HG03095 (cell line): Measurements from ENCODE around the gene KRTAP10-9.
"Not testable (repeated sequence)": the region's sequence is repeated elsewhere in the genome, so short reads cannot be mapped to it uniquely, and the experiment has no call there.

ENCODE experiments used
- ATAC-seq: cut with Tn5 transposase; IDR thresholded peaks from one replicate; pipeline ENCODE4 v1.9.1; 2021; ENCODE audit warnings: moderate library complexity; ENCODE audit not compliant: unreplicated experiment

KRTAP10-9 gene, protein sequence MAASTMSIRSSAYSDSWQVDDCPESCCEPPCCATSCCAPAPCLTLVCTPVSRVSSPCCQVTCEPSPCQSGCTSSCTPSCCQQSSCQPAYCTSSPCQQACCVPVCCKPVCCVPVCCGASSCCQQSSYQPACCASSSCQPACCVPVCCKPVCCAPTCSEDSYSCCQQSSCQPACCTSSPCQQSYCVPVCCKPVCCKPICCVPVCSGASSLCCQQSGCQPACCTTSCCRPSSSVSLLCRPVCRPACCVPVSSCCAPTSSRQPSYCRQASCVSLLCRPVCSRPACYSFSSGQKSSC

DNA sequence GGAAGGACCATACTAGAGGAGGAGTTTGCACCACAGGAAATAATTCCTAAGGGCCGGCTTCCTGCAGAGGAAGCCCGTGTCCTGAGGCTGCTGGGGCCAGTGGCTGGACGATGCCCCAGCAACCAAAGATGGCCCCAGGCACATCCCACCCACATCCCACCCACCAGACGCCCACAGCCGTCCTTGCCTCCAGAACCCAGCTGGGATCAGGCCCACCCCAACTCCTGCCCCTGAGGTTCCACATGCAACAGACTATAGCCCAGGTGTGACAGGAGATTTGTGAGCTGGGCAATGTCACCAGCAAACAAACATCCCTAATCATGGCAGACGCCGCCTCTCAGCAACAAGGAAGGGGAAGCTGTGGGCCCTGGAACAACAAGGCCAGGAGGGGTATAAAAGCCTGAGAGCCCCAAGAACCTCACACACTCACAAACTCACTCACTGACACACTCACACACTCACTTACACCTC is at the start of gene KRTAP10-9:
TSS of gene KRTAP10-9 (plus strand) at position 421 of the 471 bp plus-strand sequence. CDS start 79 bp downstream, outside the sequence.
- ATAC-seq, result no peak

DNA sequence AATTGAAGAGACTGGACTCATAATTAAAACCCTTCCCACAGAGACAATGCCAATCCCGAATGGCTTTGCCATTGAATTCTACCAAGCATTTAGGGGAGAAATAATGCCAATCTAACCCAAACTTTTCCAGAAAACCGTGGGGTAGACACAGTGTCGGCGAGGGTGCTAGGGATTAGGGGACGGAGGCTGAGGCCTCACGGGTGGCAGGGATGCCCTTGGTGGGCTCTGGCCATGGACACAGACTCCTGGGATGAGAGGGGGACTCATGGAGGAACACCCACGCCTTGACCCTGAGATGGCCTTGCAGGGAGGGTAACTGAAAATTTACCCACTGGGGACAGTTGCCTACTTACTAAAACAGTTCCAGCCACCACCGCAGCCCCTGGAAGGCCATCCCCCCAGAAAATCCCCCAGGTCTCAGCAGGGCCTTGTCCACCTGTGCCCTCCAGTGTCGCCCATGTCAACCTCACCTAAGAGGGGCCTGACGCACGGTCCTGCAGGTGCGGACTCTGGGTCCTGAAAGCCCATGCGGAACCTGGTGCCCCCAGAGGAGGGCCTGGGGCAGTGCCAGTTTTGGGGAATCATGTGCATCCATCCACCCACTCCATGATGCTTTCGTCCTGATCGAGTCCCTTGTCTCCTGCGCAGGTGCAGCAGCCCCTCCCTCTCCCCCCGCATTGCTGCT is 48.4 kb upstream of the KRTAP10-9 start:
- no peak for ATAC-seq

DNA sequence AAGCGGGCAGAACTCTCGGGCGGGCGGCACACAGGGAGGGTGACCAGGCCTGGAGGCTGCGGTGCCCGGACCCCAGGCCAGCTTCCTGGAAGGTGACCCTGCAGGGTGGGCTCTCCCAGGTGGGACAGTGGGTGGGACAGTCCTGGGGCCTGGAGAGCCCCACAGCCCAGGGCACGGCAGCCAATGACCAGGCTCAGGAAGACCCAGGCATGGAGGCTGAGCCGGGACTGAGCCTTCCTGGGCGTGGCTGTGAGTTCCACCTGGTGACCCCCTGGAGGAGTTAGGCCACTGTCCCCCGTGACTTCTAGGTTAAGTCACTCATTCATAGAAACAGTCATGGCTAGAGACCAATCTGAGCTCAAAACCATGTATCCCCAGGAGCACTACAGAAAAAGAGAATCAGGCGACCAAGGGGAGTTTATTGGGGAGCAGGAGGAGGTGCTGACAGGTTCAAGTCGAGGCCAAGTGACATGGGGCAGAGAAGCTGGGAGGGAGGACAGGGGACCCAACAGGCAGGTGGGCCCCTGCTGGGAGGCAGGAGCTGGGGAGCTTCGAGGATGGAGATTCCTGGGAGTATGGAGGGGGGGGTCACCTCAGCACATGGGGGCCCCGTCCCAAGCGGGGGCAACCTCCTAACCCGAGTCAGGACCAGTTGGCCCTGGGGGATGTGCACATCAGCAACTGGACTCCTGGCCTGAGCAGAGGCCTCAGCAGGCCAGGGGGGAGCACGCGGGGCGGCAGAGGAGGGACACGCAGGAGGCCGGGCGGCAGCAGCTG is 47.6 kb upstream of the KRTAP10-9 start:
- ATAC-seq, result no peak

DNA sequence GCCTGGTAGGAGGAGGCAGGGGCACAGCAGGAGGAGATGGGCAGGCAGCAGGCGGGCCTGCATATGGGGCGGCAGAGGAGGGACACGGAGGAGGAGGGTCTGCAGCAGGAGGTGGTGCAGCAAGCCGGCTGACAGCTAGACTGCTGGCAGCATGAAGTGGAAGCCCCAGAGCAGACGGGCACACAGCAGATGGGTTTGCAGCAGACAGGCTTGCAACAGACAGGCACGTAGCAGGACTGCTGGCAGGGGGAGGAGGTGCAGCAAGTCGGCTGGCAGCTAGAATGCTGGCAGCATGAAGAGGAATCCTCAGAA is 47.1 kb upstream of the KRTAP10-9 start:
- no peak for ATAC-seq

DNA sequence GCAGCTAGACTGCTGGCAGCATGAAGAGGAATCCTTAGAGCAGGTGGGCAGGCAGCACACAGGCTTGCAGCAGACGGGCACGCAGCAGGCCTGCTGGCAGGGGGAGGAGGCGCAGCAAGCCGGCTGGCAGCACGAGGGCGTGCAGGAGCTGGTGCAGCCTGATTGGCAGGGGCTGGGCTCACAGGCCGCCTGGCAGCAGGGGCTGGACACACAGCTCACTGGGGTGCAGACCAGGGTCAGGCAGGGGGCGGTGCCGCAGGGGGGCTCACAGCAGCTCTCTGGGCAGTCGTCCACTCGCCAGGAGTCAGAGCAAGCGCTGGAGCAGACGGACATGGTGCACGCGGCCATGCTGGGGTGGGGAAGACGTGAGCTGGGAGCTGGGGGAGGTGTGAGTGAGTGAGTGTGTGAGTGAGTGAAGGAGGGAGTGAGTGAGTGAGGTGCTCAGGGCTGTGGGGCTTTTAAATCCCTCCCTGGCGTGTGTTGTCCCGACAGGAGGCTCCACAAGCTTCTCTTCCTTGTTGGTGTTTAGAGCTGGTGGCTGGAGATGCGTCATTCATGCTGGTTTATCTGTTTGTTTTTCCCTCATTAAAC is 46.6 kb upstream of the KRTAP10-9 start, which contains the start of gene KRTAP10-5:
TSS of gene KRTAP10-5 (minus strand) at position 374 of the 591 bp plus-strand sequence. CDS start at position 348, 26 bp downstream.
- ATAC-seq, result not testable (repeated sequence)

DNA sequence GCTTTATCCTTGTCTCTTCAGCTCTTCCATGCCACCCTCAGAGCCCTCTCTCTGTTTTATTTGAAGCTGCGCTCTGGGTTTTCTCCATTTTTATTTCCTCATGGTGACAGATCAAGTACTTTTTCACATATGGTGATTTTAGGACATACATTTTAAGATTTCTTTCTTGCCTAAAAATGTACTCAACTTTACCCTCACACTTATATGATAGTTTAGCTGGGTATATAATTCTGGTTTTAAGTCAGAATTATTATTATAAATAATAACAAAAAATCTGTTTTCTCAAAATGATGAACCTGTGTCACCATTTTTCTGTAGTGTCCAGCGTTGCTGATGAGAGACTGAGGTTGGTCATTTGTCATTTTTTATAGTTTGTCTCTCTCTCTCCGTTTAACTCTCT is 45.7 kb upstream of the KRTAP10-9 start:
- ATAC-seq, result no peak

DNA sequence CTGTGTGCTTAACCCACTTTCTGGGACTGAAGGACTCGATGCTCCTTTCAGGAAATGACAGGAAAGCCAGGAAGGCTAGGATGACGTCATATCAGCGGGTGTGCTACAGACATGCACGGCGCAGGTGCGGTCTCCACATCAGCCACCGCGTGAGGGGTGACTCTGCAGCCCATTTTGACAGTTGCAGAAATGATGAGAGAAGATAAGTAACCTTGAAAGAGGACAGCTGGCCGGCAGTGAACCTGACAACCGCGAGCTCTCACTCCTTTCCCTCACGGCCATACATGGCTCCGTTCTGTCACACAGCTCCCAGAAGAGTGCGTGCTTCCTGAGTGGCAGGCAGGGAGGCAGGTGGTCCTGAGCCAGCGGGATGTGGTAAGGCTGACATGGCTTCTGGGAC is 44.8 kb upstream of the KRTAP10-9 start:
- no peak for ATAC-seq

DNA sequence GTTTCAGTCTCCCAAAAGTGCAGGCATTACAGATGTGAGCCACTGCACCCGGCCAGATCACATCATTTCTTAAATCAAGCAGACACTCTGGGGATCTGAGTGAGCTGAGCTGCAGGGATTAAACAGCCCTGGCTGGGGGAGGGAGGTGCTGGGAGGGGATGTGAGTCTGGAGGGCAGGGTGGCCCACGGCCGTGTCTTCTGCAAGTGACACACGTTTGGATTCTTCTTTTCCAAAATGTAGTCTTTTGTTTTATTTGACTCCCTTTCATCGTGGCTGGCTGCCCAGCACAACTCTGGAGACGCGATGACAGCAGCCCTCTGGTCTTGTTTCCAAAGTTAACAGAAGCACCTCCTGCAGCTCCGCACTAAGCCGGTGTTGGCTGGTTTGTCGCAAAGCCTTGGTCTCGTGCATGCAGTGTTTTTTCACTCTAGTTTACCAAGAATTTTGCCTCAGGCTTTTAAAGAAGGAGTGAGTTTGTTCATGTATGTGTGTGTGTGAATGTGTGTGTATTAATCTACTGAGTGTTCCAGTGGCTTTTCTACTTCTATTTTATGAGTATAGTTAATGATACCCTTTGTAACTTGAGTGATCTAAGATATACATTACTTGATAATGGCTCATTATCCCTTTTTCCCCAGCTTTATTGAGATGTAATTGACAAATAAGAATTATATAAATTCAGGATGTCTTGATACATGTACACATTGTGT is 43.6 kb upstream of the KRTAP10-9 start:
- no peak for ATAC-seq

DNA sequence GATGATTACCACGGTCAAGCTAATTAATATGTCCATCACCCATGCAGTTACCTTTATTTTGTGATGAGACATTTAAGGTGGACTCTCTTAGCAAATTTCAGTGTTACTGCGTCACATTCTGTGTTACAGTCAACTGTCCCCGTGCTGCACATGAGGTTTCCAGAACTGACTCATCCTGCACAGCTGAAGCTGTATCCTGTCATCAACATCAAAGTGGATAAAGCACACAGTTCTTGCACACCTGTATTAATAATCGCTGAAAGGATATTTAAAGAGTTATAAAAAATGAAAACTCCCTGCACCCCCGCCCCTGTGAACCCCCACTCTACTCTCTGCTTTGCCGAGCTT is 43.1 kb upstream of the KRTAP10-9 start:
- no peak for ATAC-seq

DNA sequence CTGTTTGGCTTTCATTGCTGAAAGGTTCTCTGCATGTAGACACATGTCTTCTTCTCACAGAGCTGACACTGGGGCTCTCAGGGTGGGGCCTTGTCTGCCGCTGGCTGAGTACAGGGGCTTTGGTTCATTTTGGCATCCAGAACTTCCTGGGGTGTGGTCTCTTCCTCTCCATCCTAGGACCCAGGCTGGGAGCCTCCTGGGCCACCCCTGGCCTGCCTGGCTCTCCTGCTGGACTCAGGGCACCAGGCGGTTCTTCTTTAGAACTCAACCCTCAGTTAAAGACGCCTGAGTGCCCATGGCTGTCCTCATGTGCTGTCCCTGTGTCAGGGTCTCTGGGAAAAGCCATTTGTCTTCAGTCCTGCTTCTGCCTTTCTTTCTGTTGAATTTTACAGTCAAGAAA is 41.0 kb upstream of the KRTAP10-9 start:
- no peak for ATAC-seq

DNA sequence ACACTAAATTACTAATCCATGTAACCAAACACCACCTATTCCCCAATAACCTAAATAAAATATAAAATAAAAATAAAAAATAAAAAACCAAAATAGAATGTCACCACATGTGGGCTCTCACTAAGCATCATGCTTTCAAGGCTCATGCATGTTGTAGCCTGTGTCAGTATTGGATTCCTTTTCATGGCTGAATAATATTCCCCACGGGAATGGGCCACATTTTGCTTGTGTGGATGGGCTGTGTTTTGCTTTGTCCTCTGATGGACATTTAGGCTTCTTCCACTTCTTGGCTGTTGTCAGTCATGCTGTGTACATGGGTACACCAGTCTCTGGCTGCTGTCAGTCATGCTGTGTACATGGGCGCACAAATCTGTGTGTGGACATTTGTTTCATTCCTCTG is 37.8 kb upstream of the KRTAP10-9 start:
- ATAC-seq, result no peak

DNA sequence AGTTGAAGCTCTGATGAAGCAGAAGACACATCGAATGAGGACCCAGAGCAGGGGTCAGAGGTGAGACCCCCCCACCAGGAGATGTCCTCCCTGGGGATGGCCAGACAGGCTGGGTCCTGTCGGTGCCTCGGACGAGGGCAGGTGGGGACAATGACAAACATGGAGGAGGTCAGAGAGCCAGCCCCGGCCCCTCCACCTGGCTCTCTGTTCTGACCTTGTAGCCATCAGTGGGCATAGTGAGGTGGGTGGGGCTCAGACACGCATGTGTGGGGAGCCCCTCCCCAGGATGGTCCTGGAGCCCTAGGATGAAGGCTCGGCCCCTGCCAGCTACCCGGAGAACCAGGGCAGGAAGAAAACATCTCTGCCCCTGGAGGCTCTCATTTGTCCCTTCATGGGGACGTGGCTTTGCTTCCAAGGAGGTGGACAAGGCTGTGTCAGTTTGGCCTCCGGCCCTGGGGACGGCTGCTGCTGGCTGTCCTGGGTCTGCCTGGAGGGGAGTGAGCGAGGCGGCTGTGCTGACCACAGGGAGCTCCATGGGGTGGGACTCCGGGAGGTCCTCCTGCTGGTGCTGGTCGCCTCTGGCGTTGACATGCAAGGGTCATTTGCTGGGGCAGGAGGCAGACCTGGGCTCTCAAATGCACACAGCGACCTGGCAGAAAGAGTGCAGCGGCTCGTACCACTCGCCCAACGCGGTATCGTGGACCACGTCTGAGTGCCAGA is 37.1 kb upstream of the KRTAP10-9 start:
- ATAC-seq, result no peak

DNA sequence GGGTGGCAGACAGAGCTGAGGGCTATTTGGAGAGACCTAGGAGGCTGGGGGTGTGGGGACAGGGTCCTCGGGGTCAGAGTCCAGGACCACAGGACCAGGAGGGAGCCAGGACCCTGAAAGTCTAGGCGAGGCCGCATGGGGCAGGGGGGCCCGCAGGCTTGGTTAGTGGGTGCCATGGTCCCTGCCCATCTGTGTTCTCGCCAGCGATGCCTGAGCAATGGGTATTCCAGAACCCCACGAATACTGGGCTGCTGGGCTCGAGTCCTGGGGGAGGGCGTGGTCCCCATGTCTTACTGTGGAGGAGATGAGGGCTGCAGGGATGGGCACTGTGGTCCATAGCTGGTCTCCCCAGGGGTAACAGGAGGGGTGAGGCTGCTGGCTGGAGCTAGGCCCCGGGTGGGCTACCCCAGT is 36.6 kb upstream of the KRTAP10-9 start:
- ATAC-seq, result no peak

DNA sequence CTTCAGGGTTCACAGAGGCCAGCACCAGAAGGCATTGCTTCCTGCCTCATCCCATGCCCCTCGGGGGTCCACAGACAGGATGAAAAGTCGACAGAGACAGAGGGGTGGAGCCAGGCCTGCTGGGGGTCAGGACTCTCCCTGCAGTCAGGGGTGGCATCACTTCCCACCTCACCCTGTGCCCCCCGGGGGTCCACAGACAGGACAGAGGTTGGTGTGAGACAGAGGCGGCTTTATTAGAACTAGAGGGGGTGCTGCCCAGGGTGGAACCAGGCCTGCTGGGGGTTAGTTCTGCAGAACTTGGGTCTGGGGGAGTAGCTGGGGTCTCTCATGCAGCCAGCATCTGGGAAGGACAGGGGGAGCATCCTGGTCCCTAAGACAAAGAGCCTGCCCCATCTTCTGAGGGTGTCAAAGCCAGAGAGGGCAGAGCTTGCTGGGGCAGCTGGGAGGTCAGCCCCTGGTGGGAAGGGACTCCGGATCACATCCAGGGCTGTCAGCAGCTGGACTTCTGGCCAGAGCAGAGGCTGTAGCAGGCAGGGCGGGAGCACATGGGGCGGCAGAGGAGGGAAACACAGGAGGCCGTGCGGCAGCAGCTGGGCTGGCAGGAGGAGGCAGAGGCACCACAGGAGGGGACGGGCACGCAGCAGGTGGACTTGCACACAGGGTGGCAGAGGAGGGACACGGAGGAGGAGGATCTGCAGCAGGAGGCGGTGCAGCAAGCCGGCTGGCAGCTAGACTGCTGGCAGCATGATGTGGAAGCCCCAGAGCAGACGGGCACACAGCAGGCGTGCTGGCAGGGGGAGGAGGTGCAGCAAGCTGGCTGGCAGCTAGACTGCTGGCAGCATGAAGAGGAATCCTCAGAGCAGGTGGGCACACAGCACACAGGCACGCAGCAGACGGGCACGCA is 35.7 kb upstream of the KRTAP10-9 start:
- not testable (repeated sequence) for ATAC-seq

DNA sequence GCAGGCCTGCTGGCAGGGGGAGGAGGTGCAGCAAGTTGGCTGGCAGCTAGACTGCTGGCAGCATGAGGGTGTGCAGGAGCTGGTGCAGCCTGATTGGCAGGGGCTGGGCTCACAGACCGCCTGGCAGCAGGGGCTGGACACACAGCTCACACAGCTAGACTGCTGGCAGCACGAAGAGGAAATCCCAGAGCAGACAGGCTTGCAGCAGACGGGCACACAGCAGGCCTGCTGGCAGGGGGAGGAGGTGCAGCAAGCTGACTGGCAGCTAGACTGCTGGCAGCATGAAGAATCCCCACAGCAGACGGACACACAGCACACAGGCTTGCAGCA is 35.1 kb upstream of the KRTAP10-9 start:
- ATAC-seq, result not testable (repeated sequence)

DNA sequence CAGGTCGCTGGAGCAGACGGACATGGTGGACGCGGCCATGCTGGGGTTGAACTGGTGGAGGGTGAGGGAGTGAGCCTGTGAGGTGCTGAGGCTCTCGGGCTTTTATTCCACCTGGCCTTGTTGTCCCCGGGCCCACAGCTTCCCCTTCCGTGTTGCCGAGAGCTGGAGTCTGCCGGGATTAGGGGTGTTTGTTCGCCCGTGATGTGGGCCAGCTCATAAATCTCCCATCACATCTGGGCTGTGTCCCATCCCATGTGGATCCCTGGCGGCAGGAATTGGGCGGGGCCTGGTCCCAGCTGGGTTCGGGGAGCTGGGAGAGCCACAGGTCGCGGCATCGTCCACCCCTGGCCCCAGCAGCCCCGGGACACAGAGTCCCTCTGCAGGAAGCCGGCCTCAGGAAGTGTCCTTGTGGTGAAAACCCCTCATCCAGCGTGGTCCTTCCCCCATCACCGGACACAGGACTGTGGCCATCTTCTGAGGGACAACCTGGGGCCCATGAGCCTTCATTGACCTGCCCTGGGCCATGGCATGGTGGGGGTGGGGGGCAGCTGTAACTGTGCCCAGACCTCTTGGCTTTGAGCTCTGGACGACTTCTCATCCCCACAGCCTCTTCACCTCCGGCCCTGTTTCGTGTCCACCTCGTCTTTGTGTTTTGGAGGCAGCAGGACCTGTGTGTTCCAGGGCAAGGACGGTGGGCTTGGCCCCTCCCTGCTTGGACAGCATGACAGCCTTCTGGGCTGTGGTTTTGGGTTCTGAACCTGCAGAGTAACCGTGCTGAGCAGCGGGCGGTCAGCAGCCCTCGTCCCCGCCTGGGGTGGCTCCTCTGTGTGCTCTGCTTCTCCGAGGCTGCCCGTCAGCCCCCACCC is 34.2 kb upstream of the KRTAP10-9 start, which contains the start of gene KRTAP10-6:
TSS of gene KRTAP10-6 (minus strand) at position 60 of the 866 bp plus-strand sequence. CDS start at position 39, 21 bp downstream.
- no peak for ATAC-seq

DNA sequence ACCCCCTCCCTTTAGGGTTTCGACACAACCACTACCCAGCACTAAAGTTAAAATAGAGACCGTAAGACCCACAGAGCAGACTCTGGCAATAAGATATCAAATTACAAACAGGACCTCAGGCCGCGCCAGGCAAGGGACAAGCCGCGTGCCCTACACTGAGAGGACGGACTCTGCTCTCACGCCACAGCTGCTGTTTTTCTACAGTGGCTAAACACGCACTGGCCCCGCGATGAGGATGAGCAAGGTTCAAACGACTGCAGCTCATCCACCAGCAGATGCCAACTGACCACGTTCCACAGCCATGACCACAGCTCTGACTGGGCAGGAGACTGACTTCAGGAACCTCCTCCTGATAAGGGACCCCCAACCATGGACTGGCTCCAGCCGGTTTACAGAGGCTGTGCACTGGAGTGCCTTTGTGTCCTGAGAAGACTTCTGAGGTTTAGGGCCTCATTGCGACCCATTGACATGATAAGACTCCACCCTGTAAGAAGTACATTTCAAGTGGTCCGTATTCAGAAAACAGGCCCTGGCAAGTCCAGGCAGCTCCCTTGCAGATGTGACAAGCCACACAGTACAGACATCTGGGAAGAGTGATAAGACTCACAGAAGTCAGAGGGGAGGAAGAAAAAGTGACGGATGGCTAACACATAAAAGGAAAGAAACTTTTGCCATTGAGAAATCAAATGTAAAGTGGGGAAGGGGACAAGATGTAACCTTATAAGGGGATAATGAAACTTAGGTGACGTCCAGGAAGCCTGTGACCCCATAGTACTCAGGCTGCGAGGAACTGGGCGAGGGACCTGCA is 33.1 kb upstream of the KRTAP10-9 start:
- no peak for ATAC-seq
